ENCODE results near the gene HSPA1B.

DNA sequence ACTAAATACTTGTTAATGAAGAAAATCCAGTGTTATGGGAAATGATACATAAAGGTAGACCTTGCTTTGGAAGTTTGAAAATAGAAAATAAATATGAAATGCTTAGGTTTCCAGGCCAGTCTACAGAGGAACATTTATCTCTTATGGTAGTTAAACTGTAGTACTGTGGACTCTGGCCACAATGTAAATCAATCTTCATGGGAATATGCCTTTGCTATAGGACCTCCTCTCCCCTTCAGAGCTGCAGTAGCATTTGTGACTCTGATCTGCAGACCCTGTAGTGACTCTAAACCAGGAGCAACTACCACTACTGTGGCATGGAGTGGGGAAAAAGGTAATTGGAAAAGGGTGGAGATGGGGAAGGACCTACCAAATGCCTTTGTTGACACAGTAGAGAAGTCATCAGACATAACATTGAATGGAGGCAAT, 7.7 kb upstream of the HSPA1B start:
- TF ChIP-seq, protein P1, sequence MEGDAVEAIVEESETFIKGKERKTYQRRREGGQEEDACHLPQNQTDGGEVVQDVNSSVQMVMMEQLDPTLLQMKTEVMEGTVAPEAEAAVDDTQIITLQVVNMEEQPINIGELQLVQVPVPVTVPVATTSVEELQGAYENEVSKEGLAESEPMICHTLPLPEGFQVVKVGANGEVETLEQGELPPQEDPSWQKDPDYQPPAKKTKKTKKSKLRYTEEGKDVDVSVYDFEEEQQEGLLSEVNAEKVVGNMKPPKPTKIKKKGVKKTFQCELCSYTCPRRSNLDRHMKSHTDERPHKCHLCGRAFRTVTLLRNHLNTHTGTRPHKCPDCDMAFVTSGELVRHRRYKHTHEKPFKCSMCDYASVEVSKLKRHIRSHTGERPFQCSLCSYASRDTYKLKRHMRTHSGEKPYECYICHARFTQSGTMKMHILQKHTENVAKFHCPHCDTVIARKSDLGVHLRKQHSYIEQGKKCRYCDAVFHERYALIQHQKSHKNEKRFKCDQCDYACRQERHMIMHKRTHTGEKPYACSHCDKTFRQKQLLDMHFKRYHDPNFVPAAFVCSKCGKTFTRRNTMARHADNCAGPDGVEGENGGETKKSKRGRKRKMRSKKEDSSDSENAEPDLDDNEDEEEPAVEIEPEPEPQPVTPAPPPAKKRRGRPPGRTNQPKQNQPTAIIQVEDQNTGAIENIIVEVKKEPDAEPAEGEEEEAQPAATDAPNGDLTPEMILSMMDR (IDR thresholded peaks at IDR 0.05; ENCODE audit: poor library complexity): no peak
- TF ChIP-seq EZH2 (IDR thresholded peaks at IDR 0.05; ENCODE audit: borderline replicate concordance) (no peak), EZH2phosphoT487 (IDR thresholded peaks at IDR 0.05; ENCODE audit: low read depth, severe bottlenecking, unreplicated experiment) (no peak)

Measured in hepatocyte (in vitro differentiated cells).